Nucleus accumbens (tissue), 56 donors: Measurements from ENCODE around the gene SWAP70.
A peak's percentile ranks its signal among the peaks of the same experiment; 100 is the strongest.
"Not testable (repeated sequence)": the region's sequence is repeated elsewhere in the genome, so short reads cannot be mapped to it uniquely, and the experiment has no call there.

ENCODE experiments used
- DNase-seq, 56 donors: peaks; one replicate each; lab custom pipeline; 2025; lab: John Stamatoyannopoulos, UW

The SWAP70 gene

GRCh38 chr11:9688716-9689511 lies 25.0 kb downstream of the SWAP70 start:
- DNase-seq = peak in 32 of 56 donors; percentile 6 to 70 (median 36)

GRCh38 chr11:9689721-9690120 lies 25.8 kb downstream of the SWAP70 start:
- DNase-seq = peak in 12 of 56 donors; percentile 6 to 67 (median 24)

- no peak for DNase-seq
Observed at GRCh38 chr11:9691865-9692264, 28.0 kb downstream of the SWAP70 start.

- DNase-seq = no peak
Observed at GRCh38 chr11:9692691-9693090, 28.8 kb downstream of the SWAP70 start.

DNA sequence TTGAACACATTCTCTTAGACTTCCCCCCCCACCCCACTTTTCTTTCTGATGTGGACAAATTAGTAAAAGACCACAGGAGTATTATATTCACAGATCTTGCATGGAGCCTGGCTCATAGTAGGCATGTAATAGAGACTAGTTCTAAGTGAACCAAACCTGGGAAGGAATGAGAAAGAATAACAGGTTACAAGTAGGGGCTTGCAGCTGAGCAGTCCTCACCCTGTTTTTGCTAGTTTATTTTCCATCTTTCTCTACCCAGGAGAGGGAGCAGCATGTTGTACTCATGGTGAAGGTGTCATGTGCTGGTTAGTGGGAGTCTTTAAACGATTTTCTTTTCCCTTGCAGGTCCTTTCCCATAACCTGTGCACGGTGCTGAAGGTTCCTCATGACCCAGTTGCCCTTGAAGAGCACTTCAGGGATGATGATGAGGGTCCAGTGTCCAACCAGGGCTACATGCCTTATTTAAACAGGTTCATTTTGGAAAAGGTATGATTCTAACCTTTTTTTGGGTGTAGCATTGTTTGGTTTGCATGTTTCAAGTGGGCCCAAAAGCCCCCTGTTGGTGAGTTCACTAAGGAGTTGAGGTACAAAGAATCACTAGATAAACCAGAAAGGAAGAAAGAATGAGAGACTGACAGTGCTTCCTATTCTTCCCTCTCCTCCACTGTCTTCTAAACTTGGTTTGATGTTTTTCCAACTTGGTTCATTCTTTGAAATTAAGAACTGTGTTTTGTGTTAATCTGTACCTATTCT lies 30.1 kb downstream of the SWAP70 start:
- DNase-seq = no peak

- not testable (repeated sequence) for DNase-seq
Observed at GRCh38 chr11:9695228-9695627, 31.4 kb downstream of the SWAP70 start.

DNA sequence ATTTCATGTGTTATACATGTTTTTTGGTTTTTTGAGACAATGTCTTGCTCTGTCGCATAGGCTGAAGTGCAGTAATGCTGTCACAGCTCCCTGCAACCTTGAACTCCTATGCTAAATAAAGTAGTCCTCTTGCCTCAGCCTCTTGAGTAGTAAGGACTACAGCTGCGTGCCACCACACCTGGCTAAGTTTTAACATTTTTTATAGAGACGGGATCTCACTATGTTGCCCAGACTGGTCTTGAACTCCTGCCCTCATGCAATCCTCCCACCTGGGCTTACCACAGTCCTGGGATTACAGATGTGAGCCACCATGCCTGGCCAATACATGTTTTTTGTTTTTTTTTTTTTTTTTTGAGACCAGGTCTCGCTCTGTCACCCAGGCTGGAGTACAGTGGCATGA lies 33.9 kb downstream of the SWAP70 start:
- no peak for DNase-seq

GRCh38 chr11:9700105-9700801 lies 36.4 kb downstream of the SWAP70 start:
- no peak for DNase-seq

DNA sequence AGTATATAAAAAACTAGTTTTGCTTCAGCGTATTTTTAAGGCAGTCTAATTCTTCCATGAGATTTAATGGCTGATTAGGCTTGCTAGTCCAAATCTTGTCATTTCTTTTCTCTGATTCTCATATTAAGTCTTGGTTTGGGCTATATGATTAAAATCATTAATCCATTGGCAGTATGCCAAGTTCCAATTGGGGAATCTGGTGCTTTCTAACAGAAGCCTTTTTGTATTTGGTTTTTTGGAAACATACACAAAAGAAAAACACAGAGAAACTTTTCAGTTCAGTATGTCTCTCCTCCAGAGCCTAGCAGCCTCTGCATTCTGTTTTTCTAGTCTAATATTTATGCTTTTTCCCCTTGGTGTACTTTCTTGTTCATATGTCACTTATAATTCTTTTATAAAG lies 37.9 kb downstream of the SWAP70 start:
- no peak for DNase-seq

GRCh38 chr11:9703280-9703679 lies 39.4 kb downstream of the SWAP70 start:
- DNase-seq = no peak

DNA sequence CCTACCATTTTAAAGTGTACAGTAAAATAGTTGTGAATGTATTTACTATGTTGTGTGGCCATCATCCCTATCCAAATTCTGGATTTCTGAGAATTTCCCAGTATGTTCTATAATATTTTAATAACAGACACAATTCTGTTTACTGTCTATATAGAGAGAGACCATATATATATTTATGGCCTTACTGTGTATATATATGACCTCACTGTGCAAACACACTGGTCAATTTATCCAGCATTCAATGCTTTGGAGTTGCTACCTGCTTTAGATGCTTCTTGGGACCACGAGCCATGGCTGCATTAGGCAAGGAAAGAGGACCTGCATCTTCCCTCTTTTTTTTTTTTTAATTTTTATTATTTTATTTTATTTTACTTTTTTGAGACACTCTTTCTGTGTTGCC lies 40.2 kb downstream of the SWAP70 start:
- DNase-seq = no peak

GRCh38 chr11:9704620-9705019 lies 40.7 kb downstream of the SWAP70 start:
- no peak for DNase-seq

DNA sequence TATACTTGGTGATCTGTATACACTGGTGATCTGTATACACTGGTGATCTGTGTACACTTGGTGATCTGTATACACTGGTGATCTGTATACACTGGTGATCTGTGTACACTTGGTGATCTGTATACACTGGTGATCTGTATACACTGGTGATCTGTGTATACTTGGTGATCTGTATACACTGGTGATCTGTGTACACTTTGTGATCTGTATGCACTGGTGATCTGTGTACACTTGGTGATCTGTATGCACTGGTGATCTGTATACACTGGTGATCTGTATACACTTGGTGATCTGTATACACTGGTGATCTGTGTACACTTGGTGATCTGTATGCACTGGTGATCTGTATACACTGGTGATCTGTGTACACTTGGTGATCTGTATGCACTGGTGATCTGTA lies 41.5 kb downstream of the SWAP70 start:
- not testable (repeated sequence) for DNase-seq

GRCh38 chr11:9708544-9708943 lies 44.7 kb downstream of the SWAP70 start:
- DNase-seq = no peak

DNA sequence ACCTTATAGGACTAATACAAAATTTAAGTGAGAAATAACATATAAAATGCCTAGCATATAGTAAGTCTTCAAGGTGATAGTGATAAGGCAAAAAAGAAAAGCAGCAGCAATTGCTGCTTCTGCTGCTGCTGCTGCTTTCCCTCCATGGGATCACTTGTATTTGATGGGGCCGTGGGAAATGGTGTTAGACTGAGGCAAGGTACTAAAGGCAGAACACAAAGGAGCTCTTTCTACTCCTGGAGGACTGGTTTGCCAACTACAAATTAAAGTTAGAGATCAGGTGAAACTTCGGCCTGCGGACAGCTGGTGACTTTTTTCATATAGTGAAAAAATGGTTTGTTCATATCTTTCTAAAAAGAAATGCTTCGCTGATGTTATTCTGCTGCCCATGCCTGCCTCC lies 46.3 kb downstream of the SWAP70 start:
- no peak for DNase-seq

DNA sequence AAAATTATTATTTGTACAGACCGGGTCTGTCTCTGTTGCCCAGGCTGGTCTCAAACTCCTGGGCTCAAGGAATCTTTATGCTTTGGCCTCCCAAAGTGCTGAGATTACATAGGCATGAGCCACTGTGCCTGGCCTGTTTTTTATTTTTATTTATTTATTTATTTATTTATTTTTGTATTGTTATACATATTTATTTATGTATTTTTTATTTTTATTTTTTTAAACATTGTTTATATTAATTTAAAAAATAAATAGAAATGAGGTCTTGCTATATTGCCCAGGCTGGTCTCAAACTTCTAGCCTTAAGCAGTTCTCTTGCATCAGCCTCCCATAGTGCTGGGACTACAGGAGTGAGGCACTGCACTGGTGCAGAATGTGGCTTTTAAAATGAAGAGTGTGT lies 47.0 kb downstream of the SWAP70 start:
- no peak for DNase-seq

DNA sequence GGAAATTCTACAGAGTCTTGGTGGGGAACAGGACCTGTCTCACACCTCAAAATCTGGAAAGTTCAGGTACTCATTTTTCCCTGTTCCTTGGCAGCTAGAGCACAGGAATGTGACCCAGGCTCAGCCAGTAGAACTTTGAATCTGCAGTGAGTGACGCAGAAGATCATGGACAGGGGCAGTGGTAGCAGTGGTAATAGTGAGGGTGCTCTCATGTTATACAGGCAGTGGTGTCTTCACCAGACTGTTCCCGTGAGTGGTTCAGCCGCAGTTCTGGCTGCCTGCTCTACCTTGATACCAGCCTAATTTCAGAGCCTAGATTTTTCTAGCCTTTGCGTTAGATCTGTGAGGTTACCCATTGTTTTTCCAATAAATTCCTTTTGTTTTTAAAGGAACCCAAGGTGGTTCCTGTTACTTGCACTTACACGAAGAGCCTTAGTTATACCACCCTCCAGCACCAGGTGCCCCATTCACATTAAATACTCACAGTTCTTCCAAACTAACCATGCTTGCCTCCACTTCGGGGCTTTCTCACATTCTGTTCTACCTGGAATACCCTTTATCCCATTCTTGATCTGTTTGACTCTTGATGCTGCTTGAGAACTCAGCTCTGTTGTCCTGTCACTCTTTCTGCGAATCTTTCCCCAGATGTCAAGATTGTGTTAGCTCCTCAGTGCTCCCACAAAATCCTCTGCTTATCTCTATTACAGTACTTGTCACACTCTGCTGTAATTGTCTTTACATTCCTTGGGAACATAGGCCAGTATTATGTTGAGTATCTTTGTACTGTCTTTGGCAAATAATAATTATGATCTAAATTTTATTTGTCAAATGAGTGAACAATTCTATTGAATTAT lies 47.8 kb downstream of the SWAP70 start:
- no peak for DNase-seq

GRCh38 chr11:9714272-9714940 lies 50.5 kb downstream of the SWAP70 start:
- DNase-seq = no peak

DNA sequence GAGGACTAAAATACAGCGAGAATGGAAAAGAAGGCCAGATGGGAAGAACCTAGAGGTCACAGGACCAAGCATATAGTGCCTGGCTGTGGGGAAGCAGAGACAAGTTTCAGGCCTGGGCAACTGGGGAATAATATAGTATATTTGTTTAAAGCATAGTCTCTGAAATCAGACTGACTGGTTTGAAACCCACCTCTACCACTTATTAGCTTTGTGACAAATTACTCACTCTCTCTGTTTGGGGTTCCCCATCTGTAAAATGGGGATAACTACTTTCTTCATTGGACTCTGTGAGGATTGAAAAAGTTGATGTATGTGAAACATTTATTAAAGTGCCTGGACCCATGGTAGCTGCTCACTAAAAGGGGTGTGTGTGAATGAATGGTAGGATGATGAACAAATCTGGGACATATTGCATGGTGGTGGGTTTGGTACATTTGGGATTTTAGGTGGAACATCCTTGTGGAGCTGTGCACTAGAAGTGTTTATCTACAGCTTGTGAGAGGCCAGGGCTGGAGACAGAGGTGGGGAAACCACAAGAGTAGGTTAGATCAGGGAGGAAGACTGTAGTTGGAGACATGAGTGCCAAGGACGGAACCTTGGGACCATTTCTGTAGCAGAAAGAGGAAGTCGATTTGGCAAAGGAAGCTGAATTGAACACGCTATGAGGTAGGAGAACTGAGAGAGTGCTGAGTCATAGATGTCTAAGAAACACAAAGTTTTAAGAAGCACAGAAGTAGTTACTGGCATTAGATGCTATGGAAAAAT lies 52.6 kb downstream of the SWAP70 start:
- peak in 1 of 56 donors; percentile 7 for DNase-seq
